K562 (cell line): ENCODE results near the gene CFAP92. TPM values are rescaled to one million over a fixed set of nuclear protein-coding genes. Genes with fewer than 3 reads are reported as not detected.

ENCODE experiments used
- ATAC-seq: fragments of 200-7000 bp; cut with Tn5 transposase; 3 replicates; pipeline ENCODE4 v1.9.1; 2020; ENCODE audit warnings: moderate library complexity
- BruUV-seq: library from RNA; stranded (reverse); fragments of 400-500 nt; replicated peaks from 2 replicates; lab custom pipeline; 2021; lab: Mats Ljungman, UMichigan
- CTCF ChIA-PET: fragments of 300-600 bp; formaldehyde crosslinking; extraction: SDS; loops from one replicate; lab custom pipeline; 2021; ENCODE audit warnings: low intra/inter-chr PET ratio; lab: Yijun Ruan, JAX
- POLR2A ChIA-PET: fragments of 300-600, 350-650 bp; sonication (Branson Sonifier 250); formaldehyde crosslinking; extraction: SDS; loops from one replicate; lab custom pipeline; 2021; ENCODE audit warnings: antibody characterized with exemption, inconsistent platforms; lab: Yijun Ruan, JAX
- DNase-seq, 4 experiments: peaks; one replicate each; pipeline versions ENCODE4 v3.0.0 to v3.0.0-alpha.2; 2011 to 2018; ENCODE audit warnings: low spot score in 3 of 4, mixed read lengths in 3 of 4; ENCODE audit errors: extremely low read depth in 1 of 4
- FAIRE-seq: peaks from 2 replicates; lab custom pipeline; 2011; peaks lifted over from hg19 to GRCh38; lab: Jason Lieb, UNC
- H2AFZ ChIP-seq: 2 replicates; pipeline ENCODE4 v1.6.0; 2011; ENCODE audit warnings: low read depth, low read length, control low read depth, inconsistent platforms
- H3K27ac ChIP-seq: fragments of 200-600 bp; 3 replicates; pipeline ENCODE4 v1.8.0; 2011; ENCODE audit warnings: low read depth, mild to moderate bottlenecking, control low read depth, inconsistent platforms, low read length, moderate library complexity, mixed read lengths; ENCODE audit errors: extremely low read depth
- H3K27me3 ChIP-seq, 2 experiments: fragments of 300-600 bp in 1 of 2; 2 replicates in 1 of 2; 3 replicates in 1 of 2; pipeline versions ENCODE4 v1.6.0 to v1.8.0; 2011; ENCODE audit warnings: inconsistent platforms in 2 of 2, low read length in 2 of 2, mild to moderate bottlenecking in 1 of 2, mixed read lengths in 1 of 2, moderate library complexity in 1 of 2; ENCODE audit not compliant: control insufficient read depth in 2 of 2, insufficient read depth in 2 of 2
- H3K36me3 ChIP-seq: fragments of 300-600 bp; 3 replicates; pipeline ENCODE4 v1.8.0; 2011; ENCODE audit warnings: mild to moderate bottlenecking, low read length, inconsistent platforms; ENCODE audit not compliant: control insufficient read depth, insufficient read depth
- H3K4me1 ChIP-seq, 2 experiments: fragments of 200-600 bp in 1 of 2; replicated peaks in 1 of 2; 2 replicates in 1 of 2; 3 replicates in 1 of 2; pipeline versions ENCODE4 v1.5.1 to v1.8.0; 2011; ENCODE audit warnings: inconsistent platforms in 2 of 2, low read length in 2 of 2, mild to moderate bottlenecking in 1 of 2, mixed read lengths in 1 of 2, moderate library complexity in 1 of 2; ENCODE audit not compliant: control insufficient read depth in 2 of 2, insufficient read depth in 2 of 2
- H3K4me2 ChIP-seq: 2 replicates; pipeline ENCODE4 v1.6.1; 2011; ENCODE audit warnings: low read length, control low read depth, inconsistent platforms, mixed read lengths; ENCODE audit not compliant: insufficient read depth
- H3K4me3 ChIP-seq: fragments of 200-600 bp; sonication (generic), shearing (Covaris generic); 2 replicates; pipeline ENCODE4 v1.5.1; 2016; ENCODE audit warnings: control low read depth, inconsistent platforms
- H3K79me2 ChIP-seq: fragments of 200-600 bp; 3 replicates; pipeline ENCODE4 v1.8.0; 2011; ENCODE audit warnings: low read length, inconsistent platforms; ENCODE audit not compliant: control insufficient read depth, insufficient read depth
- H3K9ac ChIP-seq, 2 experiments: 2 replicates each; pipeline versions ENCODE4 v1.6.0 to v1.6.1; 2011; ENCODE audit warnings: low read depth in 2 of 2, low read length in 2 of 2, control low read depth in 1 of 2, inconsistent platforms in 1 of 2, mild to moderate bottlenecking in 1 of 2, mixed read lengths in 1 of 2; ENCODE audit not compliant: insufficient read depth in 1 of 2
- H3K9me1 ChIP-seq: one replicate; pipeline ENCODE4 v1.6.0; 2011; ENCODE audit warnings: inconsistent platforms, mild to moderate bottlenecking, low read length, moderate library complexity; ENCODE audit not compliant: control insufficient read depth, insufficient read depth
- H3K9me3 ChIP-seq: replicated peaks from 2 replicates; pipeline ENCODE4 v1.5.1; 2011; ENCODE audit warnings: low read depth, low read length, inconsistent platforms; ENCODE audit not compliant: control insufficient read depth, insufficient read depth
- H4K20me1 ChIP-seq: replicated peaks from 2 replicates; pipeline ENCODE4 v1.6.1; 2011; ENCODE audit warnings: low read length, inconsistent platforms, mixed read lengths; ENCODE audit not compliant: control insufficient read depth, insufficient read depth
- BDP1 ChIP-seq: IDR thresholded peaks from 3 replicates; pipeline ENCODE4 v1.6.1; 2011; ENCODE audit not compliant: insufficient read length, insufficient read depth
- CTCF ChIP-seq, 3 experiments: IDR thresholded peaks in 2 of 3; conservative IDR thresholded peaks in 1 of 3; 2 replicates each; pipeline ENCODE4 v1.5.1; 2011 to 2012; ENCODE audit warnings: low read length in 3 of 3, mild to moderate bottlenecking in 3 of 3, control low read depth in 2 of 3, improper control_type of control experiment in 1 of 3, inconsistent platforms in 1 of 3, low read depth in 1 of 3, mixed read lengths in 1 of 3, moderate library complexity in 1 of 3; ENCODE audit not compliant: insufficient read depth in 2 of 3
- CTCFL ChIP-seq: IDR thresholded peaks from 2 replicates; pipeline ENCODE4 v1.6.1; 2011; ENCODE audit warnings: borderline replicate concordance, low read depth, mild to moderate bottlenecking, moderate library complexity, low read length; ENCODE audit not compliant: insufficient read depth, poor library complexity, severe bottlenecking
- EGR1 ChIP-seq: fragments of 450-650 bp; conservative IDR thresholded peaks from 2 replicates; pipeline ENCODE4 v1.6.1; 2017; ENCODE audit warnings: mild to moderate bottlenecking
- MAFK ChIP-seq: IDR thresholded peaks from 2 replicates; pipeline ENCODE4 v1.6.1; 2011; ENCODE audit warnings: low read length, improper control_type of control experiment
- NFYB ChIP-seq: IDR thresholded peaks from 2 replicates; pipeline ENCODE4 v1.6.1; 2011; ENCODE audit warnings: mild to moderate bottlenecking, moderate library complexity; ENCODE audit not compliant: insufficient read length; ENCODE audit errors: extremely low read depth
- NR1H2 ChIP-seq: sonication (generic); formaldehyde crosslinking; IDR thresholded peaks from 2 replicates; pipeline ENCODE4 v1.4.0; 2020; ENCODE audit warnings: mild to moderate bottlenecking, missing genetic modification reagents
- NR4A1 ChIP-seq, 2 experiments: fragments of 250-450 bp in 1 of 2; fragments of 450-650 bp in 1 of 2; sonication (Bioruptor Pico) in 1 of 2; IDR thresholded peaks; 2 replicates each; pipeline versions ENCODE4 v1.4.0 to v1.6.1; 2016 to 2020; ENCODE audit warnings: mild to moderate bottlenecking in 2 of 2, missing compliant biosample characterization in 1 of 2, missing genetic modification characterization in 1 of 2, moderate library complexity in 1 of 2
- PTBP1 ChIP-seq: fragments of 200-400 bp; formaldehyde crosslinking; IDR thresholded peaks from 2 replicates; pipeline ENCODE4 v1.6.1; 2017; ENCODE audit warnings: low read depth, low read length
- RBM25 ChIP-seq: fragments of 200-400 bp; formaldehyde crosslinking; IDR thresholded peaks from 2 replicates; pipeline ENCODE4 v1.6.1; 2018; ENCODE audit warnings: low read length, low read depth, moderate library complexity; ENCODE audit not compliant: severe bottlenecking
- SAFB2 ChIP-seq: fragments of 200-400 bp; formaldehyde crosslinking; IDR thresholded peaks from 2 replicates; pipeline ENCODE4 v1.6.1; 2018; ENCODE audit warnings: borderline replicate concordance, low read length, low read depth, moderate library complexity; ENCODE audit not compliant: severe bottlenecking
- SPI1 ChIP-seq: IDR thresholded peaks from 2 replicates; pipeline ENCODE4 v1.6.1; 2011; ENCODE audit warnings: low read depth, low read length, control low read depth, borderline replicate concordance
- TAF15 ChIP-seq: fragments of 200-400 bp; formaldehyde crosslinking; IDR thresholded peaks from 2 replicates; pipeline ENCODE4 v1.6.1; 2017; ENCODE audit warnings: mild to moderate bottlenecking, low read depth, low read length, moderate library complexity
- TEAD2 ChIP-seq: fragments of 450-650 bp; IDR thresholded peaks from 2 replicates; pipeline ENCODE4 v1.6.1; 2016; ENCODE audit warnings: missing genetic modification characterization, control low read depth, missing compliant biosample characterization
- ZNF778 ChIP-seq: fragments of 450-650 bp; formaldehyde crosslinking; IDR thresholded peaks from 2 replicates; pipeline ENCODE4 v1.4.0; 2020; ENCODE audit warnings: mild to moderate bottlenecking, moderate library complexity
- ZNF780A ChIP-seq: fragments of 250-450 bp; sonication (Bioruptor Pico); IDR thresholded peaks from 2 replicates; pipeline ENCODE4 v1.5.0; 2021; ENCODE audit warnings: mild to moderate bottlenecking
- WGBS: fragments of 100-300 bp; shearing (Covaris generic); methylation state at CpG from one replicate; pipeline ENCODE4 v1.1.6; 2016; ENCODE audit warnings: low coverage, mixed read lengths; ENCODE audit not compliant: insufficient coverage; ENCODE audit errors: missing lambda C conversion rate; 5-methylcytosine and 5-hydroxymethylcytosine counted together
- in situ Hi-C: fragments of 300-500 bp; cut with MboI; formaldehyde crosslinking; loops from 4 replicates; pipeline ENCODE4 v1.15.0; 2018; ENCODE audit warnings: inconsistent platforms, mixed read lengths
- intact Hi-C: fragments of 100-400 bp; cut with micrococcal nuclease; formaldehyde crosslinking; loops from 2 replicates; pipeline ENCODE4 v1.14.2; 2022
- polyA plus RNA-seq, 8 experiments: library from polyadenylated mRNA; depleted of rRNA in 4 of 8; stranded (reverse) in 5 of 8; unstranded in 3 of 8; fragments of >200 nt; fragmentation: Nextera tagmentation in 2 of 8; fragmentation: Illumina TruSeq in 1 of 8; extraction: Ambion mirVana in 2 of 8; extraction: Trizol in 1 of 8; gene quantifications; 2 replicates each; pipeline versions ENCODE4 v1.2.1 to v1.2.3, GENCODE V29; 2011 to 2014; ENCODE audit warnings: inconsistent platforms in 1 of 8, missing spikeins in 1 of 8
- total RNA-seq, 7 experiments: library from RNA; depleted of rRNA in 6 of 7; stranded (reverse); fragments of >200 nt in 6 of 7; fragmentation: Illumina TruSeq in 2 of 7; extraction: Trizol in 2 of 7; gene quantifications; 2 replicates each; pipeline versions ENCODE4 v1.2.1 to v1.2.3, GENCODE V29; 2011 to 2021; ENCODE audit warnings: low replicate concordance in 1 of 7

The CFAP92 gene
- total and polyA plus RNA-seq, 9 of the 15 experiments (the other 6 are each of a cell fraction or from before 2014, with no cell fraction given), result 0.06 to 0.62 (median 0.36) TPM

- H3K27ac ChIP-seq, result no peak overlapping the region
- ATAC-seq (0 out of 3 replicates have a peak, but pooled peaks have one; percentile 23), FAIRE-seq (no peak), DNase-seq (peak in 1 of 4 experiments; percentile 17)
- POLR2A ChIA-PET, result interaction anchor here (0.7 kb wide), 1 partner anchor 10 kb away, joined by 3 read pairs; no protein-coding TSS in a partner anchor
- no TSS peak for BruUV-seq
- peaks cover 10 to 13% of the 10 kb centered on the region in 2 experiments for H3K4me1 ChIP-seq
- H3K79me2 ChIP-seq, result no peaks in the 10 kb centered on the region
- TF ChIP-seq SPI1 (no peak), RBM25 (peak; percentile 37), NR1H2 (CRISPR knock-in tag) (no peak), MAFK (no peak), TEAD2 (tag) (no peak), SAFB2 (no peak), CTCFL (peak; percentile 48), EGR1 (no peak), CTCF (IDR thresholded peaks at IDR 0.05 in 2 of 3, conservative IDR thresholded peaks at IDR 0.05 in 1 of 3; ENCODE audit: insufficient read depth in 2 of 3, low read depth in 1 of 3, low read length in 3 of 3) (peak in 2 of 3 experiments; percentile 23 to 35; a peak in 1 of 6 replicates), BDP1 (no peak), NFYB (no peak), PTBP1 (no peak), ZNF780A (CRISPR knock-in tag) (no peak), NR4A1 (CRISPR knock-in tag; IDR thresholded peaks at IDR 0.05) (no peak), NR4A1 (tag; IDR thresholded peaks at IDR 0.05) (no peak), ZNF778 (no peak), TAF15 (no peak)
- TF ChIP-seq, all 486 proteins: peak for 3
- intact Hi-C loops (no loop called here), in situ Hi-C loops (no loop called here)
- H3K9me3 ChIP-seq, result peaks cover 16% of the 10 kb centered on the region
- H3K36me3 ChIP-seq, result no peaks in the 10 kb centered on the region
- no peaks in the 10 kb centered on the region for H3K27me3 ChIP-seq
- H3K9ac ChIP-seq, result no peak overlapping the region
- WGBS, result 47% methylated on average over 3 of the region's 3 CpGs
- no peak overlapping the region for H3K4me2 ChIP-seq
- no peaks in the 10 kb centered on the region for H3K9me1 ChIP-seq
- CTCF ChIA-PET, result no interaction called here
- H4K20me1 ChIP-seq, result no peaks in the 10 kb centered on the region
- no peak overlapping the region for H2AFZ ChIP-seq
- H3K4me3 ChIP-seq, result no peak overlapping the region
Measured at GRCh38 chr3:128863560-128863959, 130.3 kb downstream of the CFAP92 start.
